Measurements from ENCODE around the gene HUS1B. TPM values are rescaled to one million over a fixed set of nuclear protein-coding genes. Genes with fewer than 3 reads are reported as not detected.
A peak's percentile ranks its signal among the peaks of the same experiment; 100 is the strongest.

HUS1B gene
- total and polyA plus RNA-seq, 2 of the 8 experiments (the other 6 are each of a cell fraction or from before 2014, with no cell fraction given) = 0.48 to 1.1 TPM

GRCh38 chr6:679282-679681 lies 22.4 kb upstream of the HUS1B start:
- H3K27me3 ChIP-seq (replicated peaks in 1 of 4; ENCODE audit: control insufficient read depth in 3 of 4, extremely low read depth in 1 of 4, insufficient read depth in 3 of 4, low read length in 3 of 4) = no peaks in the 10 kb centered on the region
- WGBS, 2 experiments (ENCODE audit: extremely low coverage in 1 of 2, insufficient coverage in 1 of 2, insufficient read length in 1 of 2, insufficient replicate concordance in 2 of 2, low coverage in 1 of 2, low lambda C conversion rate in 2 of 2, missing lambda C conversion rate in 1 of 2) = 75% methylated on average over 9 of the region's 9 CpGs; no CpG with 5 or more reads in 1 of the 2 experiments
- DNase-seq (ENCODE audit: low read depth in 1 of 2, low spot score in 2 of 2) (no peak), FAIRE-seq (no peak)
- no peak overlapping the region for H3K4me3 ChIP-seq (ENCODE audit: extremely low read depth in 1 of 4, insufficient read depth in 2 of 4, low read depth in 3 of 4, low read length in 4 of 4)
- no peaks in the 10 kb centered on the region; the same call in 1 of the 2 replicates for H3K79me1 ChIP-seq (ENCODE audit: low read depth, low read length)
- no peaks in the 10 kb centered on the region for H4K20me1 ChIP-seq (replicated peaks in 1 of 2; ENCODE audit: control insufficient read depth in 1 of 2, insufficient read depth in 2 of 2, low read length in 2 of 2)
- CTCF ChIA-PET (ENCODE audit: partially characterized antibody) = interaction anchor here (0.6 to 3.7 kb wide), 10 partner anchors 10 to 86 kb away, joined by 3 to 18 read pairs (median 7); partner anchors contain the start of gene EXOC2
- no peak overlapping the region; the same call in 1 of the 2 replicates for H2BK15ac ChIP-seq (ENCODE audit: low read length)
- H2BK20ac ChIP-seq (ENCODE audit: low read length) = peak overlapping the region; percentile 75; the same call in 1 of the 2 replicates
- H3K14ac ChIP-seq (ENCODE audit: insufficient read length) = no peak overlapping the region
- TF ChIP-seq FOSL1 (IDR thresholded peaks at IDR 0.05; ENCODE audit: insufficient read depth, low read depth, low read length) = no peak
- TF ChIP-seq SUZ12 (IDR thresholded peaks at IDR 0.05; ENCODE audit: low read length) = no peak
- H4K8ac ChIP-seq (ENCODE audit: extremely low read depth, insufficient read depth, low read length) = no peak overlapping the region
- no peak overlapping the region for H3K23ac ChIP-seq (ENCODE audit: insufficient read length)
- no peak overlapping the region for H3K27ac ChIP-seq (ENCODE audit: low read depth, low read length)
- peak overlapping the region; percentile 5 for H2BK120ac ChIP-seq (replicated peaks; ENCODE audit: low read depth, low read length)
- no peaks in the 10 kb centered on the region for H3K36me3 ChIP-seq (ENCODE audit: control insufficient read depth in 2 of 4, insufficient read depth in 4 of 4, low read length in 3 of 4)
- no peak overlapping the region for H3K56ac ChIP-seq (replicated peaks; ENCODE audit: insufficient read length, low read depth, low read length)
- H2AK5ac ChIP-seq (ENCODE audit: low read depth, low read length) = 0 out of 2 replicates have a peak overlapping the region, but pooled peaks have one; percentile 65
- 0 out of 2 replicates have a peak overlapping the region, but pooled peaks have one; percentile 63 for H2BK12ac ChIP-seq (ENCODE audit: low read depth, low read length)
- peak overlapping the region; percentile 84; the same call in 1 of the 2 replicates for H2BK5ac ChIP-seq (ENCODE audit: low read depth, low read length)
- no peak overlapping the region for H3K4ac ChIP-seq (replicated peaks; ENCODE audit: insufficient read length, low read depth, low read length)
- no peak overlapping the region for H2AFZ ChIP-seq (ENCODE audit: low read length)
- no peak overlapping the region; a peak in 2 of 4 replicates for H3K4me2 ChIP-seq (ENCODE audit: insufficient read depth in 1 of 2, low read depth in 2 of 2, low read length in 2 of 2)
- peak overlapping the region; percentile 71 for H3K18ac ChIP-seq (ENCODE audit: extremely low read depth, low read length)
- no peaks in the 10 kb centered on the region; the same call in 1 of the 2 replicates for H3K23me2 ChIP-seq (ENCODE audit: low read depth, low read length)
- no peaks in the 10 kb centered on the region for H3K9me3 ChIP-seq (ENCODE audit: insufficient read depth in 2 of 2, low read depth in 1 of 2, low read length in 1 of 2)
- peaks cover 12 to 44% (median 29%) of the 10 kb centered on the region in 4 experiments for H3K4me1 ChIP-seq (replicated peaks in 1 of 4; ENCODE audit: control insufficient read depth in 3 of 4, insufficient read depth in 4 of 4, low read length in 3 of 4)
- H4K91ac ChIP-seq (replicated peaks; ENCODE audit: insufficient read length, low read length) = peak overlapping the region; percentile 4
- peak overlapping the region; percentile 15 for H4K5ac ChIP-seq (ENCODE audit: insufficient read length, low read depth, low read length)
- peak overlapping the region in 1 of 4 experiments; percentile 46; a peak in 1 of 7 replicates for H3K9ac ChIP-seq (replicated peaks in 1 of 4; ENCODE audit: extremely low read depth in 1 of 4, low read depth in 3 of 4, low read length in 3 of 4)
- H3K79me2 ChIP-seq (ENCODE audit: control insufficient read depth in 1 of 2, insufficient read depth in 2 of 2, low read length in 2 of 2) = peaks cover 8 to 83% of the 10 kb centered on the region in 2 experiments; a peak in 3 of 4 replicates
- POLR2A ChIA-PET (ENCODE audit: partially characterized antibody) = interaction anchor here (0.8 to 2.9 kb wide), 4 partner anchors 10 to 21 kb away, joined by 3 to 14 read pairs (median 8); partner anchors contain the start of gene EXOC2
